Measurements from ENCODE around the gene ADAM22. TPM values are rescaled to one million over a fixed set of nuclear protein-coding genes. Genes with fewer than 3 reads are reported as not detected.

The ADAM22 gene
- polyA plus RNA-seq, 2 of the 4 experiments (the other 2 are of a cell fraction), result 0.53 to 0.59 TPM

DNA sequence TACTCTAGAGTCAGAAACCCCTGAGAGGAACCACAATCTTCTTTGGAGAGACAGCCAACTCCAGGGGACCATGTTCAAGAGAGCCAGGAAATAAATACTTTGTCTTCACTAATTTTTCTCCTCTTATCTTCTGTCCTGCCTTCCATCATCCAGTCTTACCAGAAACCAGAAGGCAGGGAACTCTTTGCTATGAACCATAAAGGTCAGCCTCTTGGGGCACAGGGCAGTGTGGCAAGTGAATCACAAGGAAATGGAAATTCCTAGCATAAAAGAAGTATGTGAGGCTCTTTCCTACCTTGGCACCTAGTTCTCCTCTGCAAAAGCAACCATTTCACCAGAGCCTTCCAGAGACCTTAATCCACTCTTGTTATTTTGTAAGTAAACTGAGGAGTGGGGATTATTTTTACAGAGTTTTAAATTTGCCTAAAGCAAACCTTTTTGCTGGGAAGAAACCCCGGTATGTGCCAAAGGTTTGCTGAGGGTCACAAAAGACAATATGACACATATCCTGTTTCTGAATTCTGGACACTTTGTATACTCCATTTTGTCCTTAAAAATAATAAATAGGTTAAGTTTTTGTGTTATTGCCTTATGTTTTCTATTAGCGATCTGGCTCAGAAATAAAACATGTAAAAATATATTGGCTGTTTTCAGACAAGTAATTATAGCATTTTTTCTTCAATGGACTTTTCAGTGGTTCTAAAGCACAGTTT is 87.1 kb downstream of the ADAM22 start (continued):
- TF ChIP-seq BCL3 (IDR thresholded peaks at IDR 0.05) (no peak), FOSL2 (IDR thresholded peaks at IDR 0.05) (no peak), FOSL2 (CRISPR knock-in tag; IDR thresholded peaks at IDR 0.05) (no peak), EHMT2 (IDR thresholded peaks at IDR 0.05; ENCODE audit: low read depth) (no peak)
- TF ChIP-seq, protein P1, sequence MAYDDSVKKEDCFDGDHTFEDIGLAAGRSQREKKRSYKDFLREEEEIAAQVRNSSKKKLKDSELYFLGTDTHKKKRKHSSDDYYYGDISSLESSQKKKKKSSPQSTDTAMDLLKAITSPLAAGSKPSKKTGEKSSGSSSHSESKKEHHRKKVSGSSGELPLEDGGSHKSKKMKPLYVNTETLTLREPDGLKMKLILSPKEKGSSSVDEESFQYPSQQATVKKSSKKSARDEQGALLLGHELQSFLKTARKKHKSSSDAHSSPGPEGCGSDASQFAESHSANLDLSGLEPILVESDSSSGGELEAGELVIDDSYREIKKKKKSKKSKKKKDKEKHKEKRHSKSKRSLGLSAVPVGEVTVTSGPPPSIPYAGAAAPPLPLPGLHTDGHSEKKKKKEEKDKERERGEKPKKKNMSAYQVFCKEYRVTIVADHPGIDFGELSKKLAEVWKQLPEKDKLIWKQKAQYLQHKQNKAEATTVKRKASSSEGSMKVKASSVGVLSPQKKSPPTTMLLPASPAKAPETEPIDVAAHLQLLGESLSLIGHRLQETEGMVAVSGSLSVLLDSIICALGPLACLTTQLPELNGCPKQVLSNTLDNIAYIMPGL (CRISPR knock-in tag; IDR thresholded peaks at IDR 0.05; ENCODE audit: borderline replicate concordance), result no peak

- Histone ChIP-seq H3K27ac (no peak overlapping the region), H3K4me3 (no peak overlapping the region), H3K4me2 (no peak overlapping the region), H3K9me3 (peaks cover 17% of the 10 kb centered on the region; the same call in 2 of the 3 replicates), H3K4me1 (no peaks in the 10 kb centered on the region)
- ATAC-seq, result no peak
- WGBS (ENCODE audit: missing lambda C conversion rate), result 3% methylated on average over 2 of the region's 2 CpGs
- FAIRE-seq, result no peak
- DNase-seq (ENCODE audit: low read depth in 1 of 2, low spot score in 1 of 2), result no peak
- no peak for TF ChIP-seq EHMT2 (IDR thresholded peaks at IDR 0.05; ENCODE audit: low read depth)
- TF ChIP-seq HDAC2 (IDR thresholded peaks at IDR 0.05), result no peak
- TF ChIP-seq ZSCAN20 (CRISPR knock-in tag; IDR thresholded peaks at IDR 0.05), result no peak
- TF ChIP-seq, protein P2, sequence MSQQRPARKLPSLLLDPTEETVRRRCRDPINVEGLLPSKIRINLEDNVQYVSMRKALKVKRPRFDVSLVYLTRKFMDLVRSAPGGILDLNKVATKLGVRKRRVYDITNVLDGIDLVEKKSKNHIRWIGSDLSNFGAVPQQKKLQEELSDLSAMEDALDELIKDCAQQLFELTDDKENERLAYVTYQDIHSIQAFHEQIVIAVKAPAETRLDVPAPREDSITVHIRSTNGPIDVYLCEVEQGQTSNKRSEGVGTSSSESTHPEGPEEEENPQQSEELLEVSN (IDR thresholded peaks at IDR 0.05; ENCODE audit: borderline replicate concordance, low read depth), result no peak
- TF ChIP-seq, protein P3, sequence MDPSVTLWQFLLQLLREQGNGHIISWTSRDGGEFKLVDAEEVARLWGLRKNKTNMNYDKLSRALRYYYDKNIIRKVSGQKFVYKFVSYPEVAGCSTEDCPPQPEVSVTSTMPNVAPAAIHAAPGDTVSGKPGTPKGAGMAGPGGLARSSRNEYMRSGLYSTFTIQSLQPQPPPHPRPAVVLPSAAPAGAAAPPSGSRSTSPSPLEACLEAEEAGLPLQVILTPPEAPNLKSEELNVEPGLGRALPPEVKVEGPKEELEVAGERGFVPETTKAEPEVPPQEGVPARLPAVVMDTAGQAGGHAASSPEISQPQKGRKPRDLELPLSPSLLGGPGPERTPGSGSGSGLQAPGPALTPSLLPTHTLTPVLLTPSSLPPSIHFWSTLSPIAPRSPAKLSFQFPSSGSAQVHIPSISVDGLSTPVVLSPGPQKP (IDR thresholded peaks at IDR 0.05; ENCODE audit: low read depth, low read length), result no peak
- ChIA-PET POLR2A (no interaction called here), CTCF (no interaction called here)
Observed at GRCh38 chr7:88027724-88028123, 93.7 kb downstream of the ADAM22 start.

- no peaks in the 10 kb centered on the region for H3K4me1 ChIP-seq
- POLR2A ChIA-PET, result no interaction called here
- ATAC-seq (no peak), FAIRE-seq (no peak), DNase-seq (ENCODE audit: low read depth in 1 of 2, low spot score in 1 of 2) (no peak)
- H3K27ac ChIP-seq, result no peak overlapping the region
- peaks cover 14% of the 10 kb centered on the region; the same call in 1 of the 3 replicates for H3K9me3 ChIP-seq
- H3K4me2 ChIP-seq, result no peak overlapping the region
- WGBS (ENCODE audit: missing lambda C conversion rate), result 0% methylated on average over 4 of the region's 7 CpGs
- H3K4me3 ChIP-seq, result no peak overlapping the region
- TF ChIP-seq FOXS1 (CRISPR knock-in tag; IDR thresholded peaks at IDR 0.05), result no peak
- TF ChIP-seq RCOR1 (IDR thresholded peaks at IDR 0.05; ENCODE audit: low read depth, low read length), result no peak
- no peak for TF ChIP-seq CBX2 (IDR thresholded peaks at IDR 0.05; ENCODE audit: borderline replicate concordance, low read depth)
- no peak for TF ChIP-seq MAZ (IDR thresholded peaks at IDR 0.05; ENCODE audit: borderline replicate concordance, low read depth, low read length)
- TF ChIP-seq, protein P2 (IDR thresholded peaks at IDR 0.05; ENCODE audit: borderline replicate concordance, low read depth), result no peak
- TF ChIP-seq HOXB5 (CRISPR knock-in tag; IDR thresholded peaks at IDR 0.05), result no peak
- TF ChIP-seq JUN (IDR thresholded peaks at IDR 0.05), result no peak
- no peak for TF ChIP-seq EHF (CRISPR knock-in tag; IDR thresholded peaks at IDR 0.05)
- CTCF ChIA-PET, result interaction anchor here (0.5 kb wide), 1 partner anchor 267 kb away, joined by 3 read pairs; no protein-coding TSS in a partner anchor
Observed at GRCh38 chr7:88034083-88034695, 100.1 kb downstream of the ADAM22 start.

All from A549 (cell line).